SJSA1 (cell line): Measurements from ENCODE around the gene CFAP251. TPM values are rescaled to one million over a fixed set of nuclear protein-coding genes. Genes with fewer than 3 reads are reported as not detected.
"Not testable (repeated sequence)": the region's sequence is repeated elsewhere in the genome, so short reads cannot be mapped to it uniquely, and the experiment has no call there.

Experiments
- DNase-seq, 2 experiments: peaks; one replicate each; pipeline ENCODE4 v3.0.0-alpha.2; 2015 to 2020; ENCODE audit warnings: low spot score in 2 of 2, low read depth in 1 of 2
- H3K27ac ChIP-seq: fragments of 250-450 bp; sonication (Bioruptor Pico); 2 replicates; pipeline ENCODE4 v1.5.1; 2020; ENCODE audit warnings: mild to moderate bottlenecking, moderate library complexity
- H3K27me3 ChIP-seq: fragments of 250-450 bp; sonication (Bioruptor Pico); replicated peaks from 2 replicates; pipeline ENCODE4 v1.5.1; 2020; ENCODE audit warnings: mild to moderate bottlenecking, moderate library complexity
- H3K36me3 ChIP-seq: fragments of 250-450 bp; sonication (Bioruptor Pico); 2 replicates; pipeline ENCODE4 v1.5.1; 2020; ENCODE audit warnings: mild to moderate bottlenecking
- H3K4me1 ChIP-seq: fragments of 250-450 bp; sonication (Bioruptor Pico); replicated peaks from 2 replicates; pipeline ENCODE4 v1.6.1; 2021; ENCODE audit warnings: mild to moderate bottlenecking
- H3K4me3 ChIP-seq: fragments of 250-450 bp; sonication (Bioruptor Pico); 2 replicates; pipeline ENCODE4 v1.5.1; 2020; ENCODE audit warnings: mild to moderate bottlenecking
- H3K9me3 ChIP-seq: fragments of 250-450 bp; sonication (Bioruptor Pico); replicated peaks from 2 replicates; pipeline ENCODE4 v1.5.1; 2020; ENCODE audit warnings: mild to moderate bottlenecking
- total RNA-seq: library from RNA; depleted of rRNA; stranded (reverse); fragments of >200 nt; shearing (Covaris generic); gene quantifications from 2 replicates; pipeline ENCODE4 v1.2.3, GENCODE V29; 2014

Gene CFAP251
- total RNA-seq, 1 experiment from 2014 or later, result 10.2 TPM

GRCh38 chr12:121921066-121921465 lies 2.7 kb downstream of the CFAP251 start:
- H3K27me3 ChIP-seq, result no peaks in the 10 kb centered on the region
- peaks cover 17% of the 10 kb centered on the region for H3K4me1 ChIP-seq
- peaks cover 36% of the 10 kb centered on the region for H3K36me3 ChIP-seq
- H3K9me3 ChIP-seq, result no peaks in the 10 kb centered on the region; the same call in 1 of the 2 replicates
- H3K4me3 ChIP-seq, result no peak overlapping the region
- no peak for DNase-seq
- no peak overlapping the region for H3K27ac ChIP-seq

DNA sequence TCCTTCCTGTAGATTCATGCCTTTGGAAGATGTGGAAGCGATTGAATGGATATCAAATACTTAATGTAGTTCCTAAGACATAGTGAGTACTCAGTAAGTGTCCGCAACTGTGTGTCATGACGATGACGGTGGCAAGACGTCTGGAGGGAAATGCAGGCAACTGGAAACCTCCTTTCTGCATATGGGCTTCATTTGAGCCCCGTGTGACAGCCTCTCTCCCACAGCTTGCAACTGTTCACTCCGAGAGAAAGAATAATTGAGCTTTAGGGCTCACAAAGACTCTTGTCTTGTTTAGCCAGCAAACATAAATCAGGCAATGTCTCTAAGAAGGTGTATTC lies 6.9 kb downstream of the CFAP251 start:
- H3K36me3 ChIP-seq, result peaks cover 4% of the 10 kb centered on the region; the same call in 1 of the 2 replicates
- peak overlapping the region; percentile 95 for H3K27ac ChIP-seq
- H3K4me3 ChIP-seq, result no peak overlapping the region
- H3K4me1 ChIP-seq, result peaks cover 33% of the 10 kb centered on the region
- no peaks in the 10 kb centered on the region for H3K27me3 ChIP-seq
- H3K9me3 ChIP-seq, result no peaks in the 10 kb centered on the region; the same call in 1 of the 2 replicates
- DNase-seq, result no peak

GRCh38 chr12:121926874-121927706 lies 8.7 kb downstream of the CFAP251 start:
- Histone ChIP-seq H3K4me1 (peaks cover 33% of the 10 kb centered on the region), H3K27me3 (no peaks in the 10 kb centered on the region), H3K9me3 (no peaks in the 10 kb centered on the region; the same call in 1 of the 2 replicates), H3K4me3 (no peak overlapping the region), H3K36me3 (peaks cover 10% of the 10 kb centered on the region), H3K27ac (peak overlapping the region; percentile 54)
- no peak for DNase-seq

- DNase-seq, result no peak
- Histone ChIP-seq H3K27me3 (no peaks in the 10 kb centered on the region), H3K36me3 (peaks cover 18% of the 10 kb centered on the region), H3K27ac (peak overlapping the region; percentile 54), H3K4me3 (no peak overlapping the region), H3K9me3 (no peaks in the 10 kb centered on the region; the same call in 1 of the 2 replicates), H3K4me1 (peaks cover 33% of the 10 kb centered on the region)
Measured at GRCh38 chr12:121927813-121928212, 9.4 kb downstream of the CFAP251 start.

DNA sequence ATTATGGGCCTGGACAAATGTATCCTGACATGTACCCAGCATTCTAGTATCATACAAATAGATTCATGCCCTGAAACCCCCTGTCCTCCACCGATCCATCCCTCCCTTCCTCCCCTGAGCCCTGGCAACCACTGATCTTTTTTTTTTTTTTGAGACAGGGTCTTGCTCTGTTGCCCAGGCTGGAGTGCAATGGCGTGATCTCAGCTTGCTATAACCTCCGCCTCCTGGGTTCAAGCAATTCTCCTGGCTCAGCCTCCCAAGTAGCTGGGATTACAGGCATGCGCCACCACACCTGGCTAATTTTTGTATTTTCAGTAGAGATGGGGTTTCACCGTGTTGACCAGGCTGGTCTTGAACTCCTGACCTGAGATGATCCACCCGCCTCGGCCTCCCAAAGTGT lies 11.2 kb downstream of the CFAP251 start:
- H3K9me3 ChIP-seq, H3K4me3 ChIP-seq, DNase-seq, H3K27ac ChIP-seq, H3K27me3 ChIP-seq: not testable (repeated sequence)
- Histone ChIP-seq H3K4me1 (peaks cover 37% of the 10 kb centered on the region), H3K36me3 (peaks cover 23% of the 10 kb centered on the region)

DNA sequence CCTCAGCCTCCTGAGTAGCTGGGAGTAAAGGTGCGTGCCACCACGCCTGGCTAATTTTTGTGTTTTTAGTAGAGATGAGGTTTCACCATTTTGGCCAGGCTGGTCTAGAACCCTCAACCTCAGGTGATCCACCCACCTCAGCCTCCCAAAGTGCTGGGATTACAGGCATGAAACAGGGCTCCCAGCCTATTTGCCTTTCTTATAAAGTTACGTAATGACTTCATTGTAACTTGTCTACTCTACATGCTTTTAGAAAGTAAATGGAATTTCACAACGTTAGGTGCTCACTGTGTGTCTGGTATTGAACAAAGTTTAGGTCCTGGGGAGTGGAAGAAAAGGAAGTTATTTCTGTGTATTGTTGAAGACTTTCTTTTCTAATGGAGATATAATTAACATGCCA lies 12.5 kb downstream of the CFAP251 start:
- Histone ChIP-seq H3K27ac (no peak overlapping the region), H3K9me3 (no peaks in the 10 kb centered on the region), H3K36me3 (peaks cover 26% of the 10 kb centered on the region), H3K27me3 (no peaks in the 10 kb centered on the region), H3K4me1 (peaks cover 26% of the 10 kb centered on the region), H3K4me3 (no peak overlapping the region)
- no peak for DNase-seq

- Histone ChIP-seq H3K4me3 (no peak overlapping the region), H3K27me3 (no peaks in the 10 kb centered on the region), H3K4me1 (peaks cover 19% of the 10 kb centered on the region), H3K27ac (no peak overlapping the region), H3K9me3 (no peaks in the 10 kb centered on the region), H3K36me3 (peaks cover 32% of the 10 kb centered on the region)
- no peak for DNase-seq
Measured at GRCh38 chr12:121932176-121932536, 13.8 kb downstream of the CFAP251 start.

GRCh38 chr12:121932914-121933521 lies 14.6 kb downstream of the CFAP251 start:
- no peaks in the 10 kb centered on the region for H3K9me3 ChIP-seq
- no peak overlapping the region for H3K4me3 ChIP-seq
- no peaks in the 10 kb centered on the region for H3K27me3 ChIP-seq
- DNase-seq, result no peak
- H3K4me1 ChIP-seq, result peaks cover 11% of the 10 kb centered on the region
- H3K36me3 ChIP-seq, result peaks cover 40% of the 10 kb centered on the region
- H3K27ac ChIP-seq, result no peak overlapping the region

DNA sequence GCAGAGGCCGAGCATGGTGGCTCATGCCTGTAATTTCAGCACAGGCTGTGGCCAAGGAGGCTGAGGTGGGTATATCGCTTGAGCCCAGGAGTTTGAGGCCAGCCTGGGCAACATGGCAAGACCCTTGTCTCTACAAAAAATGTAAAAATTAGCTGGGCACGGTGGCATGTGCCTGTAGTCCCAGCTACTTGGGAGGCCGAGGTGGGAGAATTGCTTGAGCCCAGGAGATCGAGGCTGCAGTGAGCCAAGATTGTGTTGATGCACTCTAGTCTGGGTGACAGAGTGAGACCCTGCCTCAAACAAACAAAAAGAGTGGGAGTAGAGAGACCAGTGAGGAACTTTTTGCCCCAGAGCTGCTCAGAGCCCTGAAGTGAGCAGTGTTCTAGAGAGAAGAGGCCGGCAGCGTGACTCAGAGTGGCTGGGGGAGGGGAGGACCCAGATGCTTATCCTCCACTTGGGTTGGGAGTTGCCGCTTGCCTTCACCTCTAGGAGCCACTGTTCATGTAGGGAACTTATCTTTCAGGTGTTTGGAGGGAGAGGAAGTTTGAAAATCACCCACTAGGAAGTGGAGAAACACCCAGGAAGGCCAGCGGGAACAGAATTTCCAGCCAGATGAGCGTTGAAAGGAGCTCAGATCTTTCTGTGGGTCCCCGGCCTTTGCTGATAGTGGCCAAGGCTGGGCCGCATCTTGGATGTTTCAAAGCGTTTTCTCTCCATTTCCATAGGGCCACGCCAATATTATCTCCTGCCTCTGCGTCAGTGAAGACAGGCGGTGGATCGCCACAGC lies 15.3 kb downstream of the CFAP251 start:
- no peak overlapping the region for H3K4me3 ChIP-seq
- DNase-seq, result peak; percentile 18 to 49
- H3K4me1 ChIP-seq, result peaks cover 10% of the 10 kb centered on the region
- no peaks in the 10 kb centered on the region for H3K27me3 ChIP-seq
- no peak overlapping the region for H3K27ac ChIP-seq
- H3K9me3 ChIP-seq, result no peaks in the 10 kb centered on the region
- H3K36me3 ChIP-seq, result peaks cover 42% of the 10 kb centered on the region

GRCh38 chr12:121934309-121934664 lies 15.9 kb downstream of the CFAP251 start:
- Histone ChIP-seq H3K9me3 (no peaks in the 10 kb centered on the region), H3K36me3 (peaks cover 42% of the 10 kb centered on the region), H3K4me1 (peaks cover 10% of the 10 kb centered on the region), H3K27me3 (no peaks in the 10 kb centered on the region), H3K4me3 (no peak overlapping the region), H3K27ac (no peak overlapping the region)
- DNase-seq, result no peak

GRCh38 chr12:121937654-121938053 lies 19.3 kb downstream of the CFAP251 start:
- no peak for DNase-seq
- peaks cover 10% of the 10 kb centered on the region for H3K4me1 ChIP-seq
- no peak overlapping the region for H3K27ac ChIP-seq
- no peaks in the 10 kb centered on the region for H3K9me3 ChIP-seq
- no peak overlapping the region for H3K4me3 ChIP-seq
- H3K36me3 ChIP-seq, result peaks cover 33% of the 10 kb centered on the region
- H3K27me3 ChIP-seq, result no peaks in the 10 kb centered on the region

GRCh38 chr12:121939186-121939585 lies 20.8 kb downstream of the CFAP251 start:
- Histone ChIP-seq H3K9me3 (no peaks in the 10 kb centered on the region), H3K36me3 (peaks cover 26% of the 10 kb centered on the region), H3K27me3 (no peaks in the 10 kb centered on the region), H3K27ac (no peak overlapping the region), H3K4me1 (peaks cover under 1% of the 10 kb centered on the region), H3K4me3 (no peak overlapping the region)
- no peak for DNase-seq

GRCh38 chr12:121939992-121940766 lies 21.8 kb downstream of the CFAP251 start:
- no peak overlapping the region for H3K4me3 ChIP-seq
- H3K4me1 ChIP-seq, result no peaks in the 10 kb centered on the region
- no peak overlapping the region for H3K27ac ChIP-seq
- H3K36me3 ChIP-seq, result peaks cover 23% of the 10 kb centered on the region
- DNase-seq, result no peak
- H3K9me3 ChIP-seq, result no peaks in the 10 kb centered on the region
- no peaks in the 10 kb centered on the region for H3K27me3 ChIP-seq
